Small intestine (tissue), 7 donors: ENCODE measurements around the gene LTBP2. TPM values are rescaled to one million over a fixed set of nuclear protein-coding genes. Genes with fewer than 3 reads are reported as not detected.

Source experiments
- DNase-seq, 2 donors: peaks; one replicate each; pipeline versions ENCODE4 v3.0.0 to v3.0.0-alpha.2; 2013
- FAIRE-seq: peaks from 2 replicates; lab custom pipeline; 2012; peaks lifted over from hg19 to GRCh38; lab: Jason Lieb, UNC
- H3K27ac ChIP-seq, 3 donors: one replicate each; pipeline ENCODE4 v1.5.1; 2013; ENCODE audit warnings: low read length in 2 of 3, mild to moderate bottlenecking in 2 of 3, control low read depth in 1 of 3, inconsistent platforms in 1 of 3, low read depth in 1 of 3, moderate library complexity in 1 of 3
- H3K27me3 ChIP-seq, 3 donors: one replicate each; pipeline ENCODE4 v1.6.1; 2013; ENCODE audit warnings: low read length in 3 of 3, inconsistent platforms in 1 of 3; ENCODE audit not compliant: control insufficient read depth in 3 of 3, insufficient read depth in 3 of 3
- H3K36me3 ChIP-seq, 3 donors: one replicate each; pipeline ENCODE4 v1.6.1; 2013; ENCODE audit warnings: low read length in 3 of 3, inconsistent platforms in 1 of 3, low read depth in 1 of 3, mild to moderate bottlenecking in 1 of 3, moderate library complexity in 1 of 3; ENCODE audit not compliant: control insufficient read depth in 3 of 3, insufficient read depth in 2 of 3
- H3K4me1 ChIP-seq, 3 donors: one replicate each; pipeline ENCODE4 v1.6.1; 2013; ENCODE audit warnings: low read length in 2 of 3, inconsistent platforms in 1 of 3, low read depth in 1 of 3, mild to moderate bottlenecking in 1 of 3, moderate library complexity in 1 of 3; ENCODE audit not compliant: control insufficient read depth in 3 of 3, insufficient read depth in 2 of 3
- H3K4me3 ChIP-seq, 3 donors: one replicate each; pipeline ENCODE4 v1.5.1; 2013; ENCODE audit warnings: low read length in 3 of 3, control low read depth in 1 of 3, inconsistent platforms in 1 of 3, low read depth in 1 of 3, mild to moderate bottlenecking in 1 of 3, moderate library complexity in 1 of 3
- H3K9me3 ChIP-seq, 2 donors: one replicate each; pipeline ENCODE4 v1.6.1; 2013; ENCODE audit warnings: low read depth in 1 of 2, low read length in 1 of 2; ENCODE audit not compliant: control insufficient read depth in 2 of 2, insufficient read depth in 1 of 2
- WGBS, 3 donors: extraction: QIAGEN DNeasy Blood & Tissue Kit; methylation state at CpG; one replicate each; pipeline ENCODE4 v1.1.7; 2013; 5-methylcytosine and 5-hydroxymethylcytosine counted together
- polyA plus RNA-seq, 4 donors: library from polyadenylated mRNA; stranded (reverse) in 3 of 4; unstranded in 1 of 4; fragments of 200-250 nt in 3 of 4; fragments of 120-200 nt in 1 of 4; gene quantifications; one replicate each; pipeline versions ENCODE4 v1.2.1 to v1.2.3, GENCODE V29; 2013
- donor health status: healthy with polysubstance abuse.
- donor health status: control.
- donor health status: control.
- donor health status: Bipolar disorder and iron deficiency.
- donor health status: healthy.

LTBP2 gene
- polyA plus RNA-seq, 4 donors: 0.22 to 1.8 (median 1.1) TPM

DNA sequence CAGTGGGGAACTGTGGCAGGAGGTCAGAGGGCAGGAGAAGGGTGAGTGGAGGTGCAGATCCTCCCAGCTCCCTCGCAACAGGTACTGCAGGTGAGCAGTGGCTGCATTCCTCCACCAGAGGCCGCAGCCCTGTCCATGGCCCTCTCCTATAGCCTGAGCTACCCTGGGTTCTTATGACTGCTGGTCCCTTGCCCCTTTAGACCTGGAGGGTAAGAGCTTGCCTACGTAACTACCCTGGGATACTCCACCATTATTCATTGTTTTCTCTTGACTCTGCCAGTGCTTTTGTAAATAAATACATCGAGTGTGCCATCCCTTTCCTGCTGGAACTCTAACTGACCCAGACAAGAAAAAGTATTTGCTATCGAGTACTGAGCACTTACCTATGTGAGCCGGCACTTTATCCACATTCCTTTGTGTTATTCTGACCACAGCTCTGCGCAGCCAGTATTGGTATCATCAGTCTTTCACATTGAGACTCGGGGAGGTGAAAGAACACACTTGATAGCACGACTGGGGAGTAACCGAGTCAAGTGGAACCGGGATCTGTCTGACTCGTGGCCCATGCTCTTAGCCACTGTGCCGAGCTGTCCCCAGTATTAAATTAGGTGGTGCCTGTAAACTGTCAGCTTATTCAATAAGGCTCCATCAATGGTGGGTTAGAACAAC is 38.5 kb downstream of the LTBP2 start:
- FAIRE-seq (no peak), DNase-seq (no peak)

DNA sequence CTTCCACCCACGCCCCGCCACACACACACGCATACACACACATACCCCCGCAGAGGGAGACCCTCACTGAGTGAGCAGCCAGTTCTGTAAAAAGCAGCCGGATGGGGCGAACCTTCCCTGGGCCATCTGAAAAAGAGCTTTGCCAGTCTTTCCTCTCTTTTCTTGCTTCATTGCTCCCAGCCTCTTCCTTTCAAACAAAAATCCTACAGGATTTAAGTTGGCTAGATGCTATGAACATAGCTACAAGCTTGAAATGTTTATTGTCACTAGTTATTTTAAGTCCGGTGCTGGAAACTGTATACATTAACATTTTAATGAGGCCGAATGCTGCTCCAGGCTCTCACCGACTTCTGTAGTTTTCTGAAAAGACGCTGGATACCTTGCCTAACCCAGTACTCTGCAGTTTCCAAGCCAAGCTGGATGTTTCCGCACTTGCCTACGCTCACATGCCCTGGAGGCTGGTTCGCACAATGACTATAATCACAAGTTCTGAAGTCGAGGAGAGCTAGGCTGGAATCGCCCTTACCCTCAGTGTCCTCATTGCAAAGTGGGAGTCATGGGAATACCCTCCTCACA is 39.2 kb downstream of the LTBP2 start:
- Histone ChIP-seq H3K9me3 (no peaks in the 10 kb centered on the region), H3K36me3 (no peaks in the 10 kb centered on the region), H3K27ac (peak overlapping the region in 2 of 3 donors; percentile 45 to 47), H3K4me3 (peak overlapping the region in 1 of 3 donors; percentile 5), H3K4me1 (peaks cover 0 to 17% (median 0%) of the 10 kb centered on the region in 3 donors), H3K27me3 (no peaks in the 10 kb centered on the region)
- DNase-seq: no peak
- no peak for FAIRE-seq
- 71 to 79% (median 77%) methylated on average over 15 of the region's 15 CpGs for WGBS, 3 donors

More for the DNA sequence above, 38.5 kb downstream of the LTBP2 start:
- Histone ChIP-seq H3K4me3 (no peak overlapping the region), H3K27ac (no peak overlapping the region), H3K36me3 (no peaks in the 10 kb centered on the region), H3K9me3 (no peaks in the 10 kb centered on the region), H3K4me1 (peaks cover 0 to 17% (median 0%) of the 10 kb centered on the region in 3 donors), H3K27me3 (no peaks in the 10 kb centered on the region)
- 65 to 80% (median 74%) methylated on average over 13 of the region's 13 CpGs for WGBS, 3 donors

DNA sequence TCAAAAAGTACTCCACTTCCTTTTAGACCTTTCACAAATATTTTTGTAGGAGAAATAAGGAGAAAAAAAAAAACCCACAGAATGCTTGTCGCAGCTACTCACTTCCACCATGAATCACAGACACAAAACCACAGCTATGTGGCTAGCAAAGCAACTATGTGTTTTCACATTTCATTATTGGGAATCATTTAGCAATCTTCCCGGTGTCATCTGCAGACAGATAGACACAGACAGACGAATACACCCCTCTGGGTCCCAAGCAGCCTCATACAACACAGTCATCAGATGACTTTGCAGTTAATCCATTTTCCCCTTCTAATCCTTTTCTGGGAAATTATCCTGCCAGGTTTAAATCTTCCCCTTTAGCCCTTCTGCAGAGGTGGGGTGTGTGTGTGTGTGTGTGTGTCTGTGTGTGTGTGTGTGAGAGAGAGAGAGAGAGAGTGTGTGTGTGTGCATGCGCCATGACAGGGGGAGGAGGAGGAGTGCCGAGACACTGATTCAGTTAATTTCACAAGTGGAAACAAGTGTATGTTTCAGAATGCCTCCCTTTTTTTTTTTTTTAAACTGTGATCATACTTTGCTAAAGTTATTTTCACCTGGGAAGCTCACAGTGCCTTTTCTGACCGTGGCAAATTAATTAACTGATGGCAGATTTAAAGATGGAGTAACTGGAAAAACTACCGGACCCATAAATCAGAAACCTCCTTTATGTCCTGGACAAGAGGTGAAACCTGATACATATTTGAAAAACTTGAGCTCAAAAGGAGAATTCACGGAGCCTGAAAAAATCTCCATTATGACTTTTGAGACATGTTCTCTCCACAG is 39.9 kb downstream of the LTBP2 start:
- Histone ChIP-seq H3K27ac (peak overlapping the region in 2 of 3 donors; percentile 45 to 70), H3K4me1 (peaks cover 0 to 23% (median 0%) of the 10 kb centered on the region in 3 donors), H3K36me3 (no peaks in the 10 kb centered on the region), H3K4me3 (peak overlapping the region in 1 of 3 donors; percentile 5), H3K27me3 (no peaks in the 10 kb centered on the region), H3K9me3 (no peaks in the 10 kb centered on the region)
- DNase-seq (peak in 1 of 2 donors; percentile 10), FAIRE-seq (no peak)
- WGBS, 3 donors: 37 to 44% (median 37%) methylated on average over 8 of the region's 8 CpGs

DNA sequence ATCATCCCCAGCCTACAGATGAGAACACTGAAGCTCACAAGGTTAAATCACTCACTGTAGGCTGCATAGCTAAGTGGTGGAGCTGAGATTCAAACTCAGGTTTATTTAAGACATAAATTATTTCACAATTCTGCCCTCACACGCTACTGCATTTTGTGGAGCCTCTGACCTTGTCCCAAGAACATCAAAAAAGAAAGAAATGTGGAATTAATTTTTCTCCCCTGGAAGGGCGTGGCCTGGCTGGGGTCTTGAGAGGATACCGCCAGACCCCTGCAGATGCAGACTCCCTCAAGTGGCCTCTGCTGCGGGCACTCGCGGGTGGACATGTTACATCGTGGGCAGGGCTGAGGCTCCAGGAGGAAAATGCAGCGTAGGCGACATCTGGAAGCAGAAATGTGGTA is 40.6 kb downstream of the LTBP2 start:
- 47 to 78% (median 68%) methylated on average over 9 of the region's 9 CpGs for WGBS, 3 donors
- no peak overlapping the region for H3K4me3 ChIP-seq

DNA sequence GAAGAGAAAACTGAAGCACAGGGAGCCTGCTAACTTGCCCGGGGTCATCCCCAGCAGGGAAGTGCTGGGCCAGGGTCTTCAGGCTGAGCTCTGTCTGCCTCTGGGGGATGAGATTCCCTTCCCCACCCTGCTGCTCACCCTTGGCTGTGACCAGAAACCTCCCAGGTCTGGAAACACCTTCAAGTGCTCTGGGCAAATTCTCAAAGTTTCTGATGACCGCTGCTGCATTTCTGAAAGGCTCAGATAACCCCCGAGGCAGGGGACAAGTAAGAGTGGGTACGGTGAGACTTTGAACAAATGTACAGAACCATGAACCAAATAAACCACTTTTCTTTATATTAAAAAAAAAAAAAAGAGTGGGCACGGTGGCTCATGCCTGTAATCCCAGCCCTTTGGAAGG is 41.3 kb downstream of the LTBP2 start:
- DNase-seq (no peak), FAIRE-seq (no peak)
- Histone ChIP-seq H3K4me3 (no peak overlapping the region), H3K36me3 (no peaks in the 10 kb centered on the region), H3K27me3 (no peaks in the 10 kb centered on the region), H3K27ac (no peak overlapping the region), H3K9me3 (no peaks in the 10 kb centered on the region), H3K4me1 (peaks cover 0 to 23% (median 0%) of the 10 kb centered on the region in 3 donors)
- WGBS, 3 donors: 77 to 81% (median 81%) methylated on average over 5 of the region's 5 CpGs

More for the DNA sequence above, 40.6 kb downstream of the LTBP2 start:
- no peak for DNase-seq
- H3K27ac ChIP-seq: peak overlapping the region in 1 of 3 donors; percentile 69
- no peaks in the 10 kb centered on the region for H3K9me3 ChIP-seq
- no peak for FAIRE-seq
- H3K36me3 ChIP-seq: no peaks in the 10 kb centered on the region
- H3K4me1 ChIP-seq: peaks cover 0 to 23% (median 0%) of the 10 kb centered on the region in 3 donors
- H3K27me3 ChIP-seq: no peaks in the 10 kb centered on the region

DNA sequence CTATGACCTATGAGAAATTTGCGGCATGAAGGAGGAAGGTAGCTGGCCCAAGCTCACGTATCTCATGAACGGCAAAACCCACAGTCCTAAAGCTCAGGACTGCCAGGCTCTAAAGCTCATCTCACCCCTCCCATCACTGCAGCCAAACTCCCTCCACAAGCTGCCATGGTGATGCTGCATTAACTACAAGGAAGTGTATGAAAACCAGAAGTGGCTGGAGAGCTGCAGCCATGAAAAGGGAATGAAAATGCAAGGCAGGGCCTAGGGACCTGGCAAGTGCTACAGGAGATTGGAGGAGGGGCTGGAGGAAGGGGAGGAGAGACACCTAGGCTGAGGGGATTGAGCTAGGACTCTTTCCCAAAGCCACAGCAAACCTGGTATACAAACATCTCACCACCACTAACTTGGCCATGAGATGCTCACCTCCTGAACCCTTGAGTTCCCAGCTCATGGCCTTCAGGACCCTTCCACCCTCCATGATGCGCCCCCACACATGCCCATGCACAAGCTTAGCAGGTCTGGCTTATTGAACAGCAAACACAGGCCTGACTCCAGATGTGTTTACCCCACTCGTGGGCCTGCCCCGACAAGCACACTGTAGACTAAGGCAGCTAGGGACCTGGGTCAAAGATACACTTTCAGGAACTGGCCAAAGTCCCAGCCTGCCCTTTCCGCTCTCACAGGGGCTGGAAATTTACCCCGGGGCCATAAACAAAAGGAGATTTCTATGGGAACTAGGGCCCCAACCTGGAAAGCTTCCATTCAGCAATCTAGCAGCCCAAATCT is 42.0 kb downstream of the LTBP2 start:
- no peak for FAIRE-seq

DNA sequence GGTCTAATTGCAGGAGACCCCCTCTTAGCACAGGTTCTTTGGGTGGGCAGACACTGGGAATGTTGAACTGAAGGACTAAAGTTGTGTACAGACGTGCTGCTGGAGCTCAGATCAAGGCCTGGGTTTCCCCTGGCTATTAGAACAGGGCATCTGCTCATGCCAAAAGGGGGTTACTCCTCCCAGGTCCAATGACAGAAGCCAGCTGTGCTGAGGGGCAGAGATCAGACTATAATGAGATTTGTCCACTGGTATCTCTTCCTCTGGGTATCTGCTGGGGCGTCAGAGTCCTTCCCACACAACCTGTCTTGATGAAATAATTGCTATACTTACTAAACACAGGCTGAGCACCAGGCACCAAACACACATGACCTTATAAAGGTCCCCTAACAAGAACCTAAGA is 42.6 kb downstream of the LTBP2 start:
- Histone ChIP-seq H3K9me3 (no peaks in the 10 kb centered on the region), H3K4me1 (peaks cover 0 to 23% (median 0%) of the 10 kb centered on the region in 3 donors), H3K36me3 (no peaks in the 10 kb centered on the region), H3K27me3 (no peaks in the 10 kb centered on the region), H3K4me3 (no peak overlapping the region), H3K27ac (no peak overlapping the region)
- DNase-seq (no peak), FAIRE-seq (no peak)
- 65 to 81% (median 73%) methylated on average over 2 of the region's 2 CpGs for WGBS, 3 donors

More for the DNA sequence above, 42.0 kb downstream of the LTBP2 start:
- no peak overlapping the region for H3K4me3 ChIP-seq
- H3K27me3 ChIP-seq: no peaks in the 10 kb centered on the region
- no peak for DNase-seq
- peaks cover 0 to 23% (median 0%) of the 10 kb centered on the region in 3 donors for H3K4me1 ChIP-seq
- H3K36me3 ChIP-seq: no peaks in the 10 kb centered on the region
- 53 to 66% (median 56%) methylated on average over 8 of the region's 8 CpGs for WGBS, 3 donors
- no peaks in the 10 kb centered on the region for H3K9me3 ChIP-seq
- peak overlapping the region in 1 of 3 donors; percentile 5 for H3K27ac ChIP-seq
